GM21515 (cell line): Measurements from ENCODE around the gene UXS1.
"Not testable (repeated sequence)": the region's sequence is repeated elsewhere in the genome, so short reads cannot be mapped to it uniquely, and the experiment has no call there.

Experiments
- ATAC-seq: cut with Tn5 transposase; IDR thresholded peaks from one replicate; pipeline ENCODE4 v1.9.1; 2021; ENCODE audit not compliant: unreplicated experiment

Gene UXS1

DNA sequence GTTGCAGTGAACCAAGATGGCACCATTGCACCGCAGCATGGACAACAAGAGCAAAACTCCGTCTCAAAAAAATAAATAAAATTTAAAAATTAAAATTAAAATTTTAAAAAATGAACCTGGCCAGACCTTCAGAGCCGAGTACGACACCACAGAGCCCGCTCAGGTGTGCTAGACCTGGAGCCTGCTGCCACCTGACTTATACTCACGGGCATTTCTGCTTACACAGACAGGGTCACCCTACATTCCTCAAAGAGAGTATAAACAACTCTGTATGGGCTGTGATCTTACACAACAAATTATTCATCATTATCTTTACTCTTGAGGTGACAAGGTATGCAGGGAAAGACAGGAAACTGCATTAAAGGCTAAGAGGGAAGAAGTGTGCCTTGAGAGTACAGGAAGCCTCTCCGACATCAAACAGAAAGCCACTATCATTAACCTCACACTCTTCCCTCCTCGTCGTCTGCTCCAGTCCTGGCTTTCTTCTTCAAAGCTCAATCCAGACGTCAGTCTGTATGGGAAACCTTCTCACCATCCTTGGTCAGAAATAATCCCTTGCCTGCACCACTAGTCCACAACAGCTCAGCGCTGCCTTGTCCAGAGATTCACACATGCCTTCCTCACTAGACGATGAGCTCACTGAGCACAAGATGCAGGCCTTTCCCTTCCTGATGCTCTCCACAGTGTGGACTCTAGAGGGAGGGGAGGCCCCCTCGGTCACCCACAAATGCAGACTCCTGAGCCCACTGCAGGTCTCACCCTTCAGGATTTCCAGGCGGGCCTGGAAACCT lies 56.2 kb downstream of the UXS1 start:
- ATAC-seq, result no peak

DNA sequence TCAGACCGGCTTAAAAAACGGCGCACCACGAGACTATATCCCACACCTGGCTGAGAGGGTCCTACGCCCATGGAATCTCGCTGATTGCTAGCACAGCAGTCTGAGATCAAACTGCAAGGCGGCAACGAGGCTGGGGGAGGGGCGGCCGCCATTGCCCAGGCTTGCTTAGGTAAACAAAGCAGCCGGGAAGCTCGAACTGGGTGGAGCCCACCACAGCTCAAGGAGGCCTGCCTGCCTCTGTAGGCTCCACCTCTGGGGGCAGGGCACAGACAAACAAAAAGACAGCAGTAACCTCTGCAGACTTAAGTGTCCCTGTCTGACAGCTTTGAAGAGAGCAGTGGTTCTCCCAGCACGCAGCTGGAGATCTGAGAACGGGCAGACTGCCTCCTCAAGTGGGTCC lies 62.9 kb downstream of the UXS1 start:
- not testable (repeated sequence) for ATAC-seq

DNA sequence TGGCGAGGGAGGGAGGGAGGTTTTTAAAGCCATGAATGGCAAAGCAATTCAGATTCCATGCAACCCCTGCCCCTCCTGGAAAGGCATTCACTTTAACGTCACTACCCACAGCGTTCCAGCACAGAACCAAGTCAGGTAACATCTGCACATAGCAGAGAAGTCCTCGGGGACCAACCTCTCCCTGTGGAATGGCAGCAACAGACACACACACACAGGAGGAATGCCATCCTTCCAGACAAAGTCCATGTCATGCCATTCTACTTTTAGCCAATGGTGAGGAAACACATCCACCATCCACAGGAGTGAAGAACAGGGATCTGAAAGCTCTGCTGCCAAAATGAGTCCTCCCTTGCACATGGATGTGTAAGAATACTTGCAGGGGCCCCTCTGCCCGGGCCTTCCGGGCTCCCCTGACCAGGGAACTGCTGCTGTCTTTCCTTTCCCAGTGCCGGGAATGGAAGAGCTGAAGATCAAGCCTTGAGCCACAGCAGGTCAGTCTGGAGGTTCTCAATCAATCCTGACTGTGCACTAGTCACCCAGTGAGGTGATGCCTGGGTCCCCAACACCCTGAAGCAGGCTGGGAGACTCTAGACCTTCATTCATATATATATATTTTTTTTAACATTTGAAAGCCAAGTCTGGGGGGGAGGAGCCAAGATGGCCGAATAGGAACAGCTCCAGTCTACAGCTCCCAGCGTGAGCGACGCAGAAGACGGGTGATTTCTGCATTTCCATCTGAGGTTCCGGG lies 63.7 kb downstream of the UXS1 start:
- no peak for ATAC-seq

DNA sequence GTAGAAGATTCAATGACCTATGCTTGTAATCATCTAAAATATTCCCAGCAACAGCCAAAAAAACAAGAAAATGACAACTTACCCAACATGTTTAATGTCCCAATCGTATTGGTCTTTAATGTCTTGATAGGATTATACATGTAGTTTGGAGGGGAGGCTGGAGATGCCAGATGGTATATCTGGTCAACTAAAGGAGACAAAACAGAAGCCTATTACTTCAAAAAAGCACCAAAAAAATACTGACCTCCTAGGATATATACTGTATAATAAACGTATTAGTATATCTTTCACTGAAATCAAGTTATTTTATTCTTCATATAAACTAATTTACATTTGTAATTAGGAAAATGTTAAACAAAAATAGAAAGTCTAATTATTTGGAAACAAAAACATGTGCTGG lies 64.5 kb downstream of the UXS1 start:
- ATAC-seq, result no peak

DNA sequence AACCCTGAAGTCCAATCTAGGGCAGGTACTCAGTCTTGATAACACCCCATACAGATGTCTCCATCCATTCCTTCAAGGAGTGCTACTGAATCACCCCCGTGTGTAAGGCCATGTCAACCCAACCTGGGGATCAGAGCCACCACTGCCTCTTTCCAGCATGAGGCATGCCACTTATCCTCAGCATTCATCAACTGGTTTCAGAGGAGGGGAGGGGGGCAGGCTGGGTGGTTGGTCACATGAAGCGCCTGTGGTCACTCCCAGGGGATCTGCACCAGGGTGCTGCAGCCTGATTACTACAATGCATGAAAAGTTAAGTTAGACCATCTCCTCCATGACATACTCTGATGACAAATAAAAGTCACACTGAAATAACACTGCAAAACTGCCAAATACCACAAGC lies 65.0 kb downstream of the UXS1 start:
- ATAC-seq, result no peak

DNA sequence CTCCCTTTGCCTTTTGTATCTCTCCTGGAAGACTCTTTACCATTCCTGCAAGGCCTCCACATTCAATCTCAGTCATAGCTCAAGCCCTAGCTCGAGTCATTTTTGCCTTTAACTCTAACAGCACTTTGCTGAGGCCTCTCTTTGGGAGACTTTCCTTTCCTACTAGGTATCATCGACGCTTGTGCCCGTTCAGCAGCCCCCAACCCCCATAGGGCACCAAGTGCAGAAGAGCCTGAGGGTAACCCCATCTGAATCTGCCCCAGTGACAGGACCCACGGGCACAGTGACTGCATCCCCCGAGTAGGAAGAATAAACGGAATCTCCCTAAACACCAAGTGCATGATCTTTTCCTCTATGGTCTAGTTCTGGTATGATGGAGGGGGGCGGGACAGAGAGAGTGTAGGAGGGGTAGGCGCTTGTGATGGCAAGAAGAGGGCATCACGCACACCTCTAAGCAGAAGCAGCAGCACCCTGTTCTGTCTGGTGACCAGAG lies 66.3 kb downstream of the UXS1 start:
- ATAC-seq, result no peak

DNA sequence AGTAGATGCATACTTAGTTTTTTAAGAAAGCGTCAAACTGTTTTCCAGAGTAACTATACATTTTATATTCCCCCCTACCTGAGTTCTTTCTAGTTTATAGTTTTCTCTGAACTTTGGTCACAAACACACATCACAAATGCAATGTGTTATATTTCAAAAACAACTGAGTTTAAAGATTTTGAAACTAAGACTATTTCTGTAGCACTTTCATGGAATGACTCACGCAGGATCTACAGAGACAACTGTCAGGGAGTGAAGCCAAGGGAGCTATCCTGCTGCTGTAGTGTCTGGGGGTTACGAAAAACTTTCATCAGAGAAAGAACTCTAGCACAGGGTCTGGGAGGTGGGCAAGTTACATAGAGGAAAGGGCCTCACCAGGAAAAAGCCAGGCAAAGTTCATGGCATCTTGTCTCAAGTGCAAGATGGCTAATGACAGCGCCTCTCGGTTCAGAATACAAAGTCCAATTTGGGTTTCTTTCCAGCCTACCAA lies 66.8 kb downstream of the UXS1 start:
- ATAC-seq, result no peak

DNA sequence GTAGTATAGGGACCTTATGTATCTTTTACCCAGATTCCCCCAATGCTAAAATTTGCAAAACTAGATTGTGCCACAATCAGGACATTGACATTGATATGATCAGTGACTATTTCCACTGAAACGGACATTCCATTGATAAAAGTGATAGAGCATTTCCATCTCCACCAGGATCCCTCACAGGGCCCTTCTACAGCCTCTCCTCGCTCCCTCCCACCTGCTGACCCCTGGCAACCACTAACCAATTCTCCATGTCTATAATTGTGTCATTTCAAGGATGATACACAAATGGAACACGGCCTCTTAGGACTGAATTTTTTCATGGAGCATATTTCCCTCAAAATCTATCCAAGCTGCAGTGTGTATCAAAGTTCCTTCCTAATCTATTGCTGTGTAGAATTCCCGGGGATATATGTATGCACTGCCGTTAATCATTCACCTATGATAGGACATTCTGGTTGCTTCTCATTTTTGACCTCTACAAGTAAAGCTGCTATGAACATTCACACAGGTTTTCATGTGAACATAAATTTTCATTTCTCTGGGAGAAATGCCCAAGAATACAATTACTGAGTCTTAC lies 67.3 kb downstream of the UXS1 start:
- no peak for ATAC-seq

DNA sequence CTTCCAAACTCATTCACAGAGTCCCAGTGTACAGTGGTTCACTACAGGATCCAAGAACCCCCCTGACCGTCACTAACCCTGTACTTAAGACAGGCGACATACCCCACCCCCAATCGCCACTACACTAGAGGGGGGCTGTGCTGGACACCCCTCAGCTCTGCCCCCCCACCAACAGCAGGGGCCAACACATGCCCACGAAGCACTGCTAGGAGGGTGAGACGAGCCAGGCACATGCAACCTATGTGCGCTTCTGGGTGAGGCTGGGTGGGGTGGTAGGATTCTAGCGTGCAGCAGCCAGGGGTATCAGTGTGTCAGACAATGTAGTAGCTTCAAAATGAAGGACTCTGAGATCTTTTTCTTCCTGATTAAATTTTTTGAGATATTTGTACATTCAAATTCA lies 67.8 kb downstream of the UXS1 start:
- no peak for ATAC-seq

DNA sequence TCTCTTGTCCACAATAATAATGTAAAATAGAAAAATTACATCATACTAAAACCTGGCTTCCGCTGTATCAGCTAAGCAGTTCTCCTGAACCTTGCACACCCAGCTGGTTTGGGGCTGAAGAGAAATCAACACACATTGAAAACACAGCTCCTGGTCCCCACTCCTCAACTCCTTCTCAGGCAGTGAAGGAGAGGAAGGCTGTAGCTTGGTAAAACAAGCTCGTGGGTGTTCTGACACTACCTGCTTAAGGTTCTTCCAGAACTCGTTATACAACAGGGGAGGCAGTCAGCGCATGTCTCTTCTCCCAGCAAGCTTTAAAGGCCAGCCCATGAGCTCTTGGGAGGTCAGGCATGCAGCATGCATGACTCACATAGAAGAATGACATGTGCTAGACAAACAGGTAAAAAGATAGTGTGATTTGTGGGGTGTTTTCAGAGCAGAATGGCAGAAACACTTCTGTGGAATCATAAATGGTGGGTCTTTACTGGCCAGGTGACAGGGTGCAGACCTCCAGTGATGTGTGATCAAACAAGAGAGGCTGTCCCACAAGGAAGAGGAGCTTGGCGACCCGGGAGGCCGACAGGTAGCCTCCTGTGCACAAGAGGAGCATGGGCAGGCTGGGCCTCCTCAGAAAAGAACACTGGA lies 69.1 kb downstream of the UXS1 start:
- ATAC-seq, result no peak

DNA sequence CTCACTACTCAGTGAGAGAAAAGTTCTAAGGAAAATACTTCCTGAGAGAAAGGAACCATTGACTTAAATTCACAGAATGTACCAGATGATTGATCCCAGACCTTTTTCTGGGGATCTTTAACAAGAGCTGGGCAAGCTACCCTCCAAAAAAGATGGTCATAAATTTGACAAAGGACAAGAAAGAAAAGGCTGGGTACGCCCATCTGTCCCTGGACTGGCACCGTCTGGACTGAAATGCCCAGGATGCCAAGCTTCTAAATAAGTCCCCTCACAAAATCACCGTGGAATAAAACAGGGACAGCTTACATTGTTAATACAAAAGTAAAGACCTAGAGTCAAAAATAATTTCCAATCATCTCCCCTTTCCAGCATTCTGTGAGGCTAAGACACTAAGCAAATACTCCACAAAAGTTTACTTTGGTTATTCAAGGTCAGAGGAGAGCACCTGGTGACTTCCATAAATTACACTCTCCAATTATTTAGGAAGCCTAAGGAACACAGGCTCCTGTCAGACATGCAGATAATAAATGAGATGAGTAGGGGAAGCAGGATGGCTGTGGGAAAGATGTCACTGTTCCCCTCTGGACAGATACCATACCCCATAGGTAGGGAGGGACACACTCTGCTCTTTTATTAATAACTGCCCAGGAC lies 69.9 kb downstream of the UXS1 start:
- no peak for ATAC-seq

DNA sequence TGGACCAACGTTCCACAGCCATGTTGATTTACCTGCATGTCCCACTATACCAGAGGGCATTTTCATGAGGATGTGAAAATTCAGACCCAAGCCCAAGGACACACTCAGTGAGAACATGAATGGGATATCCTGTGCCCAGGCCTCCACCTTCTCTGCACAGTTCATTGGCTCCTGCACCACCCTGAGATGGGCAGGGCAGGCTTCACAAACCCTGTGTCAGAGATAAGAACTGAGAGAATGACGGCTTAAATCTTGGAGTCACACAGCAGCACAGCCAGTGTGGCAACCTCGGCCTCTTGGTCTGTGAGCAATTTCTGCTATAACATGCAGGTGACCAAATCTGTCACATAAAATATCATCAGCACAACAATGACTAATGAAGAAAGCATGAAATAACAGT lies 71.9 kb downstream of the UXS1 start:
- ATAC-seq, result no peak

DNA sequence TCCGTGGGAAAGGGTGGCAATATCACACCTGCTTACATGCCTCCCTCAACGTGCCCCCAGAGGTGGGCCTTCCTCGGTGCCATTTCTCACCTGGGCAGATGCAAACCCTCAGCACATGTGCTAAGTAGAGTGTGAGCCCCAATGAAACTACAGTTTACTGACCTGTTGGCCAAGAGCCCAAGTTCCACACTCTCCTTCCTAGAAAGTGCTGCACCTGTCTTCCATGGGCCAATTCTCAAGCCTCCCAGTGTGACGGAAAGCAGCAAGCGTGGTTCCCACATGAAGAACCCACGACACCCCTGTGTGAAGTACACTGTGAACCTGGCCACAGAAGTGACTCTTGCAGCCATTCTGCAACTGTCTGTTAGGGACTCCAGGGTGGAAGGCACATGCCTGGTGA lies 73.7 kb downstream of the UXS1 start:
- ATAC-seq, result no peak

DNA sequence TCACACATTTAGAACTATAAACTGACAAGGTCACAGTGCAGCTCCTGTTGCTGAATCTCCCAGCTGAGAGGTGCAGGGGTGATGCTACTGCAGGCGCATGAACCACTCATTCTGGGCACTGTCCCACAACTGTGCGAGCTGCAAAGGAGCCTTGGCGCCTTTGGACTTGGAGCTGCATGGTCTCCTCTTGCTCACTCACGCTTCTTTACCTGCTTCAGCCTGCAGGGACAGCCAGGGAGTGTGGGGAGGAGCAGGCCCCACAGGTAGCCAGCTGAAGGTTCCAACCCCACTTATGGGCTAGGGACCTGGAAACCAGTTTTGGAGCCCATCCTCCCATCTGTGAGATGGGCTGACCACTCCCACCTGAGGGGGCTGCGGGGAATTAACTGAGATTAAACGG lies 75.0 kb downstream of the UXS1 start:
- ATAC-seq, result no peak

DNA sequence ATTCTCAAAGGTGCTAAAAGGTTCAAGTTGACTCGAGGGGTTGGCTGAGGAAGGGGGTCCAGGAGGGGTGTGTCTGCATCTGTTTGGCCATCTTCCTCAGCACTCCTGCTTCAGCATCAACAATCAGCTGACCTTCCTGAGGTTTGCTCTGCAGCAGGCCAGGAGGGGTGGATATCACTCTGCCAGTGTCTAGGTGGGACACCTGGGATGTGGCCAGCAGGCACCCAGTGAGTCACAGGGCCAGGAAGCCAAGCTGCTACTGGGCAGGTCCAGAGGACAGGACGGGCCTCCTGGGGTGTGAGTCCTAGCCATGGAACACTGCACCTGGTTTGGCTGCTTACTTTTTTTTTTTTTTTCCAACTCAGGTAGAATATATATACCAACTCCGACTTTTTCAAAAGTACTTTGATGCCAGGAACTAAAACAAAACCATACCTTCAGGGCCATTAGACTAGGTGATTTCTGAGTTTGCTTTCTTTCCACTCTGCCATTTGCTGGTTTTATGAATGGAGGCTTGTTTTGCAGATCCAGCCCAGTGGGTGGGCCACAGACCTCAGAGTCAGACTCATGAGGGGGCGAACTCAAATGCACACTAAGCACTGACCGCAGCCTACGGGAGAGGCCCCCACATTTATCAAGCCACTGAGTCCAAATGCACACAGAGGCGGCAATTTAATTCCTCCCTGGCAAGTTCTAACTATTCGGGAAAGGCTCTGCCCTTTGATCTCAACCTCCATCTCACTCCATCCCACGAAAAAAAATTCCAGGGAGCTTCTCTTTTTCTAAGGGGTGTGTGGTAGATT lies 76.0 kb downstream of the UXS1 start:
- no peak for ATAC-seq

DNA sequence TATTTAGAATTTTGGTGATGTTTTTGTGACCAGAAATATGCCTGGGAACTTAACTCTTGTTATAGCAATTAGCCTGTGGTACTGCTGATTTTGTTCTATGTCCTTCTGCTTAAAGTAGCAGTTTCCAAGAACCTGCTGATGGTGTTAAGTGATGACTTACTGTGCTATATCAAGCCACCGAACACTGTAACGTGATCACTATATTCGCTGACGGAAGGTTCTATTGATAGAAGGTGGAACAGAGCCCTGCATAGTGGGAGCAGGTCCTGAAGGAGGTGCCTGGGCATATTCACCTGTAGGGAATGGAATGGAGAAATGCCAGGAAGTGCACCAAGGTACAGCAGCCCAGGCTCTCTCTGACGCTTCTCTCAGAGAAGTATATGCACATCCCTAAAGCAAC lies 76.8 kb downstream of the UXS1 start:
- ATAC-seq, result no peak

DNA sequence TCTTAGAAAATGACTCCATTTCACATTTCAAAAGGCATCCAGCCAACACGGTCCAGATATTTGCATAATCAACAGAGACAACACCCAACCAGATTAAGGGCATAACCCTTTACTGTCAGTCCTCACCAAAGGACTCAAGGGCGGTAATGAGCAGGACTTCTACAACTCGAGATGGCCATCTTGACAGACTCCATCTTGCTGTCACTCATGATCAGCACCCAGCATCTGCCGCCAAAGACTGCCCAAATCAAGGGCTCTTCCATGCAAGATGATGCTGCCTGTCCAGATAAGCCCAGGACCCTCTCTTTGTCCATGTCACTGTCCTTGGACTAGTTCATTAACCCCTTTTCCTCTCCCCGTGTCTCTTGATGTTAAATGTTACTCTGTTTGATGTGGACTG lies 77.9 kb downstream of the UXS1 start:
- no peak for ATAC-seq

DNA sequence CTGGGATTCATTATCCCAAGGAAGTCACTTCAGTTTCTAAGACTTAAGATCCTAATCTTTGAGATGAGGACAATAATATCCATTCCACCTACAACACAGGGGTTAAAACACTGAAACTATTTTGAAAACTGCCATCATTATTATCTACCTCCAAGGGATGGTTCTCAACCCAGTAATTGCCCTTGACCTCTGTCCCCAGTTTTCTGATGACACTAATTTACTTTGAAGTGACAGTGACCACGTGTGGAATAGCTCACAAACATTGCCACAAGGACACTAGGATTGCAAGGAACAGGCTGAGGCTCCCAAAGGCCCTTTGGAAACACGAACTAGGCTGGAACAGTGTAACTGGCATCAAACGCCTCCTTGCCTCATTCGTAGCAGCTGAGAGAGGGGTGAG lies 78.4 kb downstream of the UXS1 start:
- ATAC-seq, result no peak

DNA sequence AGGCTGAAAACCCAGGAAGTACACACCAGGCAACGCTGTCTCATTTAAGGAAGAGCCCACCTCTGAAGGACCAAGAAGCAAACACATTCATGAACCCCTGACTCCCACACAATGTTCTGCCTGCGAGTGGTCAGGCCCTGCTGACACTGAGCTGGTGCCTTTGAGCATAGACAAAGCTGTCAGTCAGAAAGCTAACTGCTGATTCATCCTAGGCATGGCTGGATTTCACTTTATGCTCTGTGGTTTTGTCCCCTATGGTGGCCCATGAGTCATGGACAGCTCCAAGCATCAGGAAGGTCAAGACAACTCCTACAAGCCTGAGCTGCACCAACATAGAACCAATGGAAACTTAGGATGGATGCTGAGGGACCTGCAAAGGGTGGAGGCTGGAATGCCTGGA lies 78.9 kb downstream of the UXS1 start:
- ATAC-seq, result no peak

DNA sequence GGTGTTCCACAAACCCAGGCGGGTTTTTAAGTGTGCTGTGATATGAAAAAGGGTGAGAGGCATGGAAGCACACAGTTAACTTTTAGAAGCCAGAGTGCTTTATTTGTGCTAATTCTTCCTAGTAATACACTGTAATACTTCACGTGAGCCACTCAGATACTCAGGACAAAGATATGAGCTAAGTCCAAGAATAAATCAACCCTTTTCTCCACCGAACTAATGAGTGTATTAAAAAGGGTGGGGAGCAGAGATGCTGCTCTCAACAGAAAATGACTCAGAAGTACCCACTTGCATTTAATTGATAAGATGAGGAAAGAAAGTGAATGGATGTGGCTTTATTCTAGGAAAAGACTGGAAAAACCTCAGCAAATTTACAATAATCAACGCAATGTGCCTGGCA lies 79.9 kb downstream of the UXS1 start:
- ATAC-seq, result no peak
